PC-9 (cell line): ENCODE results near the gene STAMBPL1. TPM values are rescaled to one million over a fixed set of nuclear protein-coding genes. Genes with fewer than 3 reads are reported as not detected.

Experiments used
- BruUV-seq: library from RNA; stranded (reverse); fragments of 400-500 nt; replicated peaks from 2 replicates; lab custom pipeline; 2021; lab: Mats Ljungman, UMichigan
- CTCF ChIA-PET: fragments of 300-600 bp; sonication (Branson Sonifier 250); formaldehyde crosslinking; loops from one replicate; lab custom pipeline; 2022; ENCODE audit warnings: antibody characterized with exemption; lab: Charles Lee
- POLR2A ChIA-PET: fragments of 300-600 bp; sonication (Branson Sonifier 250); formaldehyde crosslinking; loops from one replicate; lab custom pipeline; 2022; ENCODE audit warnings: antibody characterized with exemption; ENCODE audit not compliant: unreplicated experiment; lab: Charles Lee
- DNase-seq, 2 experiments: peaks; one replicate each; pipeline versions ENCODE4 v3.0.0 to v3.0.0-alpha.2; 2015 to 2022; ENCODE audit warnings: mixed read lengths in 1 of 2
- H2AFZ ChIP-seq: fragments of 200-600 bp; sonication (generic); 2 replicates; pipeline ENCODE4 v1.8.1; 2017; ENCODE audit warnings: antibody characterized with exemption
- H3F3A ChIP-seq: fragments of 200-600 bp; sonication (generic); 2 replicates; pipeline ENCODE4 v1.8.1; 2017; ENCODE audit warnings: antibody characterized with exemption, mild to moderate bottlenecking, low read depth; ENCODE audit not compliant: insufficient read depth
- H3K27ac ChIP-seq: fragments of 200-600 bp; sonication (generic); 2 replicates; pipeline ENCODE4 v1.6.1; 2016; ENCODE audit warnings: mixed run types
- H3K27me3 ChIP-seq: fragments of 200-600 bp; sonication (generic); 2 replicates; pipeline ENCODE4 v1.6.1; 2016; ENCODE audit warnings: low read depth, mixed run types; ENCODE audit not compliant: insufficient read depth
- H3K36me3 ChIP-seq: fragments of 200-600 bp; sonication (generic); 2 replicates; pipeline ENCODE4 v1.6.1; 2016; ENCODE audit warnings: low read depth, mixed run types
- H3K4me1 ChIP-seq: fragments of 200-600 bp; sonication (generic); replicated peaks from 2 replicates; pipeline ENCODE4 v1.6.1; 2016; ENCODE audit warnings: mixed run types; ENCODE audit not compliant: insufficient read depth
- H3K4me2 ChIP-seq: fragments of 200-600 bp; sonication (generic); 2 replicates; pipeline ENCODE4 v1.6.1; 2017; ENCODE audit warnings: mixed run types
- H3K4me3 ChIP-seq: fragments of 200-600 bp; sonication (generic); 2 replicates; pipeline ENCODE4 v1.6.1; 2016; ENCODE audit warnings: mixed run types
- H3K79me2 ChIP-seq: fragments of 200-600 bp; sonication (generic); 2 replicates; pipeline ENCODE4 v1.6.1; 2017; ENCODE audit warnings: low read depth, mixed run types
- H3K9me2 ChIP-seq: fragments of 200-600 bp; sonication (generic); 2 replicates; pipeline ENCODE4 v1.8.1; 2017; ENCODE audit warnings: mild to moderate bottlenecking; ENCODE audit not compliant: insufficient read depth
- H3K9me3 ChIP-seq: fragments of 200-600 bp; sonication (generic); 2 replicates; pipeline ENCODE4 v1.8.1; 2016; ENCODE audit warnings: low read depth; ENCODE audit not compliant: insufficient read depth
- H4K20me1 ChIP-seq: fragments of 200-600 bp; sonication (generic); 2 replicates; pipeline ENCODE4 v1.8.1; 2017; ENCODE audit not compliant: insufficient read depth
- EZH2 ChIP-seq: fragments of 200-600 bp; sonication (generic); IDR thresholded peaks from 2 replicates; pipeline ENCODE4 v1.8.0; 2017; ENCODE audit warnings: antibody characterized with exemption, low read depth
- intact Hi-C: fragments of 100-400 bp; cut with micrococcal nuclease; formaldehyde crosslinking; loops from one replicate; pipeline ENCODE4 v1.10.0; 2022; ENCODE audit not compliant: unreplicated experiment
- total RNA-seq: library from RNA; stranded (reverse); gene quantifications from 2 replicates; pipeline ENCODE4 v1.2.3, GENCODE V29; 2021
- TF ChIP-seq, protein P1 (sequence below): fragments of 200-600 bp; sonication (generic); conservative IDR thresholded peaks from 2 replicates; pipeline ENCODE4 v1.6.1; 2017; ENCODE audit warnings: mixed run types, antibody characterized with exemption, mild to moderate bottlenecking, moderate library complexity

Gene STAMBPL1
- total RNA-seq, 1 experiment from 2014 or later, result 7.4 TPM

DNA sequence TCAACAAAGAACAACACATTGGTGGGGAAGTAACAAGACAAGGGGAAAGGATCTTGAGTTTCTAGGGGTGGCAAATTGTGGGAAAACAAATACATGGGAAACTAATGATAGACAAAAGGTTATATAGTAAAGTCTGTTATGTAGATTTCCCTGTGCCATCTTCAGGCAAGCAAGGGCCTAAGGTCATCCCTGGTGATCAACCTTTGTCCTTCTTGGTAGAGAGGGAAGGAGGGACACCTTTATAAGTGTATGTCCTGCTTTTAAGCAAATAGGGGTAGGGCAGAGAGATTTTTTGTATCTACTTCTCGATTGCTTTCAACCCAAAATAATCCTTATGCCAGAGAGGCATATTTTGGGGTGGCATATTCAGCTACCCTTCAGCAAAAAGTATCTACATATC is 84.3 kb downstream of the STAMBPL1 start:
- H3K9me3 ChIP-seq, result no peaks in the 10 kb centered on the region
- no peaks in the 10 kb centered on the region for H4K20me1 ChIP-seq
- ChIA-PET POLR2A (no interaction called here), CTCF (no interaction called here)
- peaks cover 8% of the 10 kb centered on the region; the same call in 1 of the 2 replicates for H3K4me1 ChIP-seq
- H3K79me2 ChIP-seq, result no peaks in the 10 kb centered on the region
- H3F3A ChIP-seq, result no peaks in the 10 kb centered on the region
- no peak for TF ChIP-seq EZH2
- TF ChIP-seq, protein P1, sequence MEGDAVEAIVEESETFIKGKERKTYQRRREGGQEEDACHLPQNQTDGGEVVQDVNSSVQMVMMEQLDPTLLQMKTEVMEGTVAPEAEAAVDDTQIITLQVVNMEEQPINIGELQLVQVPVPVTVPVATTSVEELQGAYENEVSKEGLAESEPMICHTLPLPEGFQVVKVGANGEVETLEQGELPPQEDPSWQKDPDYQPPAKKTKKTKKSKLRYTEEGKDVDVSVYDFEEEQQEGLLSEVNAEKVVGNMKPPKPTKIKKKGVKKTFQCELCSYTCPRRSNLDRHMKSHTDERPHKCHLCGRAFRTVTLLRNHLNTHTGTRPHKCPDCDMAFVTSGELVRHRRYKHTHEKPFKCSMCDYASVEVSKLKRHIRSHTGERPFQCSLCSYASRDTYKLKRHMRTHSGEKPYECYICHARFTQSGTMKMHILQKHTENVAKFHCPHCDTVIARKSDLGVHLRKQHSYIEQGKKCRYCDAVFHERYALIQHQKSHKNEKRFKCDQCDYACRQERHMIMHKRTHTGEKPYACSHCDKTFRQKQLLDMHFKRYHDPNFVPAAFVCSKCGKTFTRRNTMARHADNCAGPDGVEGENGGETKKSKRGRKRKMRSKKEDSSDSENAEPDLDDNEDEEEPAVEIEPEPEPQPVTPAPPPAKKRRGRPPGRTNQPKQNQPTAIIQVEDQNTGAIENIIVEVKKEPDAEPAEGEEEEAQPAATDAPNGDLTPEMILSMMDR, result no peak
- no peak overlapping the region for H3K4me3 ChIP-seq
- intact Hi-C loops, result no loop called here
- H2AFZ ChIP-seq, result no peak overlapping the region
- no peak overlapping the region for H3K4me2 ChIP-seq
- no TSS peak for BruUV-seq
- H3K9me2 ChIP-seq, result no peaks in the 10 kb centered on the region
- no peaks in the 10 kb centered on the region for H3K27me3 ChIP-seq
- H3K36me3 ChIP-seq, result no peaks in the 10 kb centered on the region
- no peak for DNase-seq
- H3K27ac ChIP-seq, result peak overlapping the region; percentile 39; the same call in 1 of the 2 replicates

DNA sequence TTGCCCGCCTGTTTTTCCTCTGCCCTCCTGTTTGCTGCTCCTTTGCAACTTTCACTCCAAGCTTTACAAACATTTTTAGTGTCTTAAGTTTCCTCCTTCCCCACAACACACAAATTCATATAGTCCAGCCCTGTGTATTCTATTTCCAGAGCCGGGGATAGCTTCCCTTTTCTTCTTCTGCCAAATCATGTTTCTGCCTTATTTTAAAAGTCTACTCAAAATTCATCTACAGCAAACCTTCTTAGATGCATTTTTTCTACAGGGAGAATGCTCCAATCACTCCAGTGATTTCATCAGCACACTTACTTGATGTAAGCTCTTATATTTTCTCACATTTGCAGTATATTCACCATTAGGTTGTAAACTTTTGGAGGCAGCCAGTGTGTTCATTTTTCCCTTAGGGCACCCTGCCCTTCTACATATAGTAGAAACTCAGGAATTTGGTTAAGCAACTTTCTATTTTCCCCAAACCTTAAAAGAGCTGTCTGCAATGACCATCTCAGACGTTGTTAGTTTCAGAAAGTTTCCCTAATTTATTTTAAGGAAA is 84.9 kb downstream of the STAMBPL1 start:
- H3K27me3 ChIP-seq, result no peaks in the 10 kb centered on the region
- POLR2A ChIA-PET, result no interaction called here
- H3K27ac ChIP-seq, result peak overlapping the region; percentile 39; the same call in 1 of the 2 replicates
- BruUV-seq, result no TSS peak
- no peak overlapping the region for H3K4me3 ChIP-seq
- no peak for DNase-seq
- TF ChIP-seq EZH2, result no peak
- TF ChIP-seq, protein P1, result no peak
- H4K20me1 ChIP-seq, result no peaks in the 10 kb centered on the region
- no peaks in the 10 kb centered on the region for H3K9me2 ChIP-seq
- H3K4me2 ChIP-seq, result no peak overlapping the region
- H3K79me2 ChIP-seq, result no peaks in the 10 kb centered on the region
- intact Hi-C loops, result no loop called here
- CTCF ChIA-PET, result no interaction called here
- H3F3A ChIP-seq, result no peaks in the 10 kb centered on the region
- peak overlapping the region; percentile 67; the same call in 1 of the 2 replicates for H2AFZ ChIP-seq
- H3K36me3 ChIP-seq, result no peaks in the 10 kb centered on the region
- no peaks in the 10 kb centered on the region for H3K9me3 ChIP-seq
- peaks cover 8% of the 10 kb centered on the region; the same call in 1 of the 2 replicates for H3K4me1 ChIP-seq

- H3K36me3 ChIP-seq, result no peaks in the 10 kb centered on the region
- no peak overlapping the region for H3K4me3 ChIP-seq
- H3K27ac ChIP-seq, result no peak overlapping the region
- BruUV-seq, result no TSS peak
- TF ChIP-seq EZH2, result no peak
- TF ChIP-seq, protein P1, result no peak
- no peaks in the 10 kb centered on the region for H4K20me1 ChIP-seq
- no peak overlapping the region for H2AFZ ChIP-seq
- DNase-seq, result no peak
- H3K9me2 ChIP-seq, result no peaks in the 10 kb centered on the region
- H3K9me3 ChIP-seq, result no peaks in the 10 kb centered on the region
- CTCF ChIA-PET, result interaction anchor here (0.9 kb wide), 1 partner anchor 32 kb away, joined by 3 read pairs; no protein-coding TSS in a partner anchor
- peaks cover 8% of the 10 kb centered on the region; the same call in 1 of the 2 replicates for H3K4me1 ChIP-seq
- H3K79me2 ChIP-seq, result no peaks in the 10 kb centered on the region
- intact Hi-C loops, result no loop called here
- H3K4me2 ChIP-seq, result no peak overlapping the region
- no peaks in the 10 kb centered on the region for H3K27me3 ChIP-seq
- H3F3A ChIP-seq, result no peaks in the 10 kb centered on the region
- POLR2A ChIA-PET, result no interaction called here
Measured at GRCh38 chr10:88966797-88967196, 86.8 kb downstream of the STAMBPL1 start.
